A549 (cell line): ENCODE results near the gene EXOC4.

Experiments used
- JUNB ChIP-seq: fragments of >200 bp; sonication (Bioruptor Twin); formaldehyde crosslinking; IDR thresholded peaks from 2 replicates; pipeline ENCODE4 v1.6.1; 2016
- POLR2A ChIP-seq: IDR thresholded peaks from 2 replicates; pipeline ENCODE4 v1.6.1; 2012; ENCODE audit warnings: mild to moderate bottlenecking, low read length
- RFX5 ChIP-seq: fragments of 450-650 bp; IDR thresholded peaks from 2 replicates; pipeline ENCODE4 v1.7.1; 2014; ENCODE audit warnings: antibody characterized with exemption, mild to moderate bottlenecking, moderate library complexity
- TF ChIP-seq, protein P1 (sequence below): fragments of 200-600 bp; sonication (generic); IDR thresholded peaks from 2 replicates; pipeline ENCODE4 v1.6.1; 2016; ENCODE audit warnings: antibody characterized with exemption, mild to moderate bottlenecking, moderate library complexity
- TF ChIP-seq, protein P2 (sequence below): IDR thresholded peaks from 2 replicates; pipeline ENCODE4 v1.6.1; 2012
- TF ChIP-seq, protein P3 (sequence below): fragments of >200 bp; sonication (Bioruptor Twin); formaldehyde crosslinking; IDR thresholded peaks from 3 replicates; pipeline ENCODE4 v1.5.1; 2016

DNA sequence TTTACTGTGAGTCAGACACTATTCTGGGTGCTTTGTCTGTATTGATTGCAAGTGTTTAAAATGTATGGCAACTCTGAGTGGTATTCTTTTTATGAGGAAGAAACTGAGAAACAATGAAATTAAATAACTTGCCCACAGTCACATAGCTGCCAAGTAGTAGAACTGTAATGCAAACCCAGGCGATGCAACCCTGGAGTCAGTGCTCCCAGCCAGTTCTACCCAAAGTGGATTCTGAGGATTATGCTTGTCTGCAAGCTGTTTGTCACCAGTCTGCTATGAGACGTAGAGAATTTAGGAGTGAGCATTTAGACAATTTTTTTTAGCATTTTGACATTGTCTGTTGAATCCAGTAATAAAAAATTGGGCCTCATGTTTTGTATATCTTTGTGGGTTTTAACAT, 568.3 kb downstream of the EXOC4 start:
- TF ChIP-seq, protein P1, sequence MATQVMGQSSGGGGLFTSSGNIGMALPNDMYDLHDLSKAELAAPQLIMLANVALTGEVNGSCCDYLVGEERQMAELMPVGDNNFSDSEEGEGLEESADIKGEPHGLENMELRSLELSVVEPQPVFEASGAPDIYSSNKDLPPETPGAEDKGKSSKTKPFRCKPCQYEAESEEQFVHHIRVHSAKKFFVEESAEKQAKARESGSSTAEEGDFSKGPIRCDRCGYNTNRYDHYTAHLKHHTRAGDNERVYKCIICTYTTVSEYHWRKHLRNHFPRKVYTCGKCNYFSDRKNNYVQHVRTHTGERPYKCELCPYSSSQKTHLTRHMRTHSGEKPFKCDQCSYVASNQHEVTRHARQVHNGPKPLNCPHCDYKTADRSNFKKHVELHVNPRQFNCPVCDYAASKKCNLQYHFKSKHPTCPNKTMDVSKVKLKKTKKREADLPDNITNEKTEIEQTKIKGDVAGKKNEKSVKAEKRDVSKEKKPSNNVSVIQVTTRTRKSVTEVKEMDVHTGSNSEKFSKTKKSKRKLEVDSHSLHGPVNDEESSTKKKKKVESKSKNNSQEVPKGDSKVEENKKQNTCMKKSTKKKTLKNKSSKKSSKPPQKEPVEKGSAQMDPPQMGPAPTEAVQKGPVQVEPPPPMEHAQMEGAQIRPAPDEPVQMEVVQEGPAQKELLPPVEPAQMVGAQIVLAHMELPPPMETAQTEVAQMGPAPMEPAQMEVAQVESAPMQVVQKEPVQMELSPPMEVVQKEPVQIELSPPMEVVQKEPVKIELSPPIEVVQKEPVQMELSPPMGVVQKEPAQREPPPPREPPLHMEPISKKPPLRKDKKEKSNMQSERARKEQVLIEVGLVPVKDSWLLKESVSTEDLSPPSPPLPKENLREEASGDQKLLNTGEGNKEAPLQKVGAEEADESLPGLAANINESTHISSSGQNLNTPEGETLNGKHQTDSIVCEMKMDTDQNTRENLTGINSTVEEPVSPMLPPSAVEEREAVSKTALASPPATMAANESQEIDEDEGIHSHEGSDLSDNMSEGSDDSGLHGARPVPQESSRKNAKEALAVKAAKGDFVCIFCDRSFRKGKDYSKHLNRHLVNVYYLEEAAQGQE = no peak
- no peak for TF ChIP-seq JUNB
- no peak for TF ChIP-seq POLR2A
- TF ChIP-seq, protein P2, sequence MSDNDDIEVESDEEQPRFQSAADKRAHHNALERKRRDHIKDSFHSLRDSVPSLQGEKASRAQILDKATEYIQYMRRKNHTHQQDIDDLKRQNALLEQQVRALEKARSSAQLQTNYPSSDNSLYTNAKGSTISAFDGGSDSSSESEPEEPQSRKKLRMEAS = no peak
- TF ChIP-seq, protein P3, sequence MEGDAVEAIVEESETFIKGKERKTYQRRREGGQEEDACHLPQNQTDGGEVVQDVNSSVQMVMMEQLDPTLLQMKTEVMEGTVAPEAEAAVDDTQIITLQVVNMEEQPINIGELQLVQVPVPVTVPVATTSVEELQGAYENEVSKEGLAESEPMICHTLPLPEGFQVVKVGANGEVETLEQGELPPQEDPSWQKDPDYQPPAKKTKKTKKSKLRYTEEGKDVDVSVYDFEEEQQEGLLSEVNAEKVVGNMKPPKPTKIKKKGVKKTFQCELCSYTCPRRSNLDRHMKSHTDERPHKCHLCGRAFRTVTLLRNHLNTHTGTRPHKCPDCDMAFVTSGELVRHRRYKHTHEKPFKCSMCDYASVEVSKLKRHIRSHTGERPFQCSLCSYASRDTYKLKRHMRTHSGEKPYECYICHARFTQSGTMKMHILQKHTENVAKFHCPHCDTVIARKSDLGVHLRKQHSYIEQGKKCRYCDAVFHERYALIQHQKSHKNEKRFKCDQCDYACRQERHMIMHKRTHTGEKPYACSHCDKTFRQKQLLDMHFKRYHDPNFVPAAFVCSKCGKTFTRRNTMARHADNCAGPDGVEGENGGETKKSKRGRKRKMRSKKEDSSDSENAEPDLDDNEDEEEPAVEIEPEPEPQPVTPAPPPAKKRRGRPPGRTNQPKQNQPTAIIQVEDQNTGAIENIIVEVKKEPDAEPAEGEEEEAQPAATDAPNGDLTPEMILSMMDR = no peak
- no peak for TF ChIP-seq RFX5
